ENCODE measurements around the gene SH3PXD2A.
A peak's percentile ranks its signal among the peaks of the same experiment; 100 is the strongest.

Gene SH3PXD2A

DNA sequence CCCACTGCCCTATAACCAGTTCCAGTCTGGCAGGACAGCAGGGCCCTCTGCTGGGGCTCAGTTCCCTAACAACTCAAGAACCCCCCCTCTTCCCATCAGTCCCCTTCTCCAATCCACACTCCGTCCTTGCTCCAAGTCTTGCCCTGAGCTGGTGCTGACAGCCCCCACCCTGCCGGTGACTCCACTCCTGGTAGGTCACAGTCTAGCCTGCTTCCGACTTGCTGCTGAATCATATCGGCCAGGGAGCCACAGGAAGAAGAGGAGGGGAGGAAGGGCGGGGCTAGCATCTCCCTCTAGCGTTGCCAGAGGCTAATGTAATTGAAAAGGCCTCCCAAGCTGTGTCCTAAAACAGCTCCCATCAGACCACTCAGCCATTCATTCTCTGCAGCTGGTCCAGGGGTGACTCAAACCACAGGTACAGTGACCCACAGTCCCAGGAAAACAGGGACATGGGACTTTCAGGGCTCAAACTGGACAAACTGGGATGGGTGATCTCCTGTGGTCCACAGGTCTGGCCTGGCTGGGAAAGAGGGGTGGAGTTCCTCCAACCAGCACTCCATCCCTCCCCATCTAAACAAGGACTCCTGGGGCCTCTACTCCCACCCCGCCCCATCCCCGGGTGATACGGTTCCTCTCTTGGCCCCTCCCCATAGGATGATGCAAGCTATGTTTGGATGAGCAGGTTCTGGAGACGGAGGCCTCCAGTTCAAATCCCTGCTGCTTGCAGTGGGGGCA lies 158.8 kb downstream of the SH3PXD2A start:
- DNase-seq, result peak; percentile 66

DNA sequence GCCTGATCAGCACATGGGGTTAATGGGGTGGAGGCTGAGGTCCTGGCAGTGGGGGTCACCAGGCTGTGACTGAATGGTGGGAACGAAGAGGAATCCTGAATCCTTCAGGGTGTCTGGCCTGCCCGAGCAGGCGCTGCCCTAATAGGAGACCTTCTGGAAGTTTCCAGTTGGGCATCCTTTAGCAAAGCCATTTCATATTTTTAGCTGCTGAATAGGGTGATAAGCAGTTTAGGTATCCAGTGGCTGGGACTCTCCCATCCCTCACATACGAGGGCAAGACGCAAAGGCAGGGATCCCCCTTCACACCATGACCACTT lies 159.3 kb downstream of the SH3PXD2A start:
- no peak for DNase-seq

DNA sequence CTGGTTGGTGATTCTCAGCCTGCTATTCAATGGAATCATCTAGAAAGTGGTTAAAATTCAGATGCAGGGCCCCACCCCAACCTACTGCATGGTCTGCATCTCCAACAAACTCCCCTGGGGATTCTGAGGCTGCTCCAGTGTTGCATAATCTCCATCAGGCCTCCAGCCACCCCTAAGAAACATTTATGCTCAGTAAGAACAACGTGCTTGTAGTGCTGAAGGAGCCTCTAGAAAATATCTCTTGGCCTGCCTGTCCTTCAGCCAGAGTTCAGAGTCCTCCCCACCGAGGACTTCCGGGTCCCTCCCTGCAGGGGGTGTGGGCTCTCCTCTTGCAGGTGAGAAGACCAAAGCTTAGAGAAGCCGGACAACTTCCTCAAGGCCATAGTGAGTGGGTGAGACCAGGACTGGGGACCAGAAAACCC lies 159.8 kb downstream of the SH3PXD2A start:
- DNase-seq, result no peak

DNA sequence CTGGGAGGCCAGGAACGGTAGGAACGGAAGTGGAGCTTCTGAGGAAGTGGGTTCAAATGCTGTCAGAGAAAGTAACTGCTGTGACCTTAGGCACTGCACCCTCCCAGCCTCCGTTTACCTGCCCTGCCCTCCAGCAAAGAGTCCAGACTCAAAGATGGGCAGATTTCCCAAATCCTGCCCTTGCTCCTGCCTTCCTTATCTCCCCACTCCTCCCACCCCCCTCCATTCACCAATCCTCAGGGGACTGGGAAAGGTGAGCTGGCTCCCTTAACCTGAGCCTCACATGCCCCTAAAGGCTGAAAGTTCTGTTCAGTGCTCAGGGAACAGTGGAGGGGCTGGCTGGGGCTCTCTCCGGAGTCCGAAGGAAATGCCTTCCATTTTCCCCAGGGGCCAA lies 161.6 kb downstream of the SH3PXD2A start:
- DNase-seq, result no peak

DNA sequence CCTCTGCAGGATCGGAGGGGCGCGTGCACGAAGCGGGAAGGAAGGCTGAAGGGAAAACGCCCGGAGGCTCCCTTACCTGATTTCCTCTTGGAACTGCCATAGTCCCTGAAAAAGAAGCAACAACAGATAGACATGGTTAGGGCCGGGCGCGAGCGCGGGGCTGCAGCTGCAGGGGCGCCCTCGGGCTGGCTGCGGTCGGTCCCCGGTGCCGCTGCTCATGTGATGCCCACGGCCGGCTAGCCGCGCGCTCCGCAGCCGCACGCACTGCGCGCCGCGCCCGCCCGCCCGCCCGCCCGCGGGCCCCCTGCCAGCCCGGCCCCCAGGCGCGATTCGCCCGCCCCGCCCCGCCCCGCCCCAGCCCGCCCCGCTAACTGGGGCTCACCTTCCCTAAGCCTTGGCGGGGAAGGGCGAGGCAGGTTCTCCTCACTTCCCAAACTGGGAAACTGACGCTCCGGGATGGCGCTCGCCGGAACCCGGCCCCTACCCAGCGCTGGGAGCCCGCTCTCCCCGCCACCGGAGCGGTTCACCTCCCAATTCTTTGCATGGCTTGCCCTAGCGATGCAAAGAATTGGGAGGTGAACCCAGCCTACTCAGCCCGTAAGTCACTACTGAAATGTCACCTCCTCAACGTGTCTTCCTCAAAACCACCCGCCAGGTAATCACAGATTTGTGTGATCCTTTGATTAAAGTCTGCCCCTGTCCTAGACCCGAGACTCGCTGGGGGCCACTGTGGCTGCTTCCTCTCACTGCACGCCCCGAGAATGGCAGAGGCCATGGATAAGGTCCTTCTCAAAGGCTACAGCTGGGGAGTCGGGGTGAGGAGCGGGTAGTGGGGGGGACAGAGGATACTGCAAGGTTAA lies 162.2 kb downstream of the SH3PXD2A start:
- no peak for DNase-seq

DNA sequence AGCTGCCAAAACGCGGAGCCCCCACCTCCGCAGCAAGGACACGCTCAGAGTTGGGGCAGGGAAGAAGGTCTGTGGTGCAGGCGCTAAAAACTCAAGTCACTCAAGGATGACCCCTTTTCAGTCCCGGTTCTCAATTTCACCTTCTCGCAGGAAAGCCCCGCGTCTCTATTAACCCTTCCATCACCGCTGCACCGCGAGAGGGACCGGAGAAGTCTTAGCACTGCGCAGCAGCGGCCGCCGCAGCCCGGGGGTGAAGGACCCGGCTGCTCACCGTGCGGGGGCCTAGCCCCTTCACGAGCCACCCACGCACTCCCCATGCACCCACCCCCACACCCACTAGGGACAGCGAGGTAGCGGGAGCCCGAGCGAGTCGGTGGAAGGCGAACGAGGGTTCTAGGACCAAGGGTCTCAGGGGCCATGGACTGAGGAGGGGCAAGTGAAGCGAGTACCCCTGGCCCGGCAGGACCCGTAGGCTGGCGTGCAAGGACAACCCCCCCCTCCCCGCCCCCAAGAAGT lies 162.9 kb downstream of the SH3PXD2A start:
- no peak for DNase-seq

DNA sequence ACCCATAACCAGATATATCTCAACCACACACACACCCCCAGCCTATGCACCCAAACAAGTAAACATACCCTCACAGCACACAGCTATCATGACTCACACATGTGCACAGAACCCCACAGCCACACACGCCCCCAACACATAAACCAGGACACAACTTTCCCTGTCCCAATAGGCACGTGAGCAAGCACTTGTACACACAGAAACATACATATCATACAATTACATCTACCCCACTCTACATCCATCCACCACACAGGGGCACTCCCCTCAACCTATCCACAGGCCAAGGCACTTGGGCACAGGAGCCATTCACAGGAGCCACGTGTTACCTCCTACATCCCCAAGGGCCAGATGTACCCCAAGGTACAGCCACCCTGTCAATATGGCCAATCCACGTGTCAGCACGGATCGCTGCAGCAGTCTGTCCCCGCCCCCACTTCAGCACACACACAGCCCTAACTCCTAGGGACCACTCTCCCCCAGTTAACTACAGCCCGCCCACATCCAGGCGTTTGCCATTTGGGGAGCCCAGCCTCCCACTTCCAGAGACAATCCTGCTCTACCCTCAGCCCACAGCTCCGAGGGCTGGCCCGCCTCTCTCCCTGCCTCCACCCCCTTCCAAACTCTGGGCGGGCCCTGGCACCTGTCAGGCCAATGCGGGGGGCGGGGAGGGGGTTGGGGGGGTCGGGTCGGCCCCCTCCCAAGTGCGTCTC lies 163.5 kb downstream of the SH3PXD2A start:
- no peak for DNase-seq

DNA sequence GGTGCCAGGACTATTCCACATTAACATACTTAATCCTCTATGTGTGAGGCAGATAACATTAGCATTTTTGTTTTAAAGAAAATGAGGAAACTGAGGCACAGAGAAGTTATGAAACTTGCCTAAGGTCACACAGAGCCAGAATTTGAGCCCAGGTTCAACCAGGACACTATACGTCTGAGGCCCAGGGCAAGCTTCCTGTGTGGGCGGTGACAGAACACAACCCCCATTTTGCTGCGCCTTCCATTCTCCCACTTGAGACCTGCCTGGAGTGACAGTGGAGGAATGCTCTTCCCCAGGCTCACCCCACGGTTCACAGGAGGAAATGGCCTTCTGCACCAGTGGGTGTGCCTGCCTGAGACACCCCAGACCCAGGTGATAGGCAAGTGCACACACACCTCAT lies 164.1 kb downstream of the SH3PXD2A start:
- DNase-seq, result no peak

DNA sequence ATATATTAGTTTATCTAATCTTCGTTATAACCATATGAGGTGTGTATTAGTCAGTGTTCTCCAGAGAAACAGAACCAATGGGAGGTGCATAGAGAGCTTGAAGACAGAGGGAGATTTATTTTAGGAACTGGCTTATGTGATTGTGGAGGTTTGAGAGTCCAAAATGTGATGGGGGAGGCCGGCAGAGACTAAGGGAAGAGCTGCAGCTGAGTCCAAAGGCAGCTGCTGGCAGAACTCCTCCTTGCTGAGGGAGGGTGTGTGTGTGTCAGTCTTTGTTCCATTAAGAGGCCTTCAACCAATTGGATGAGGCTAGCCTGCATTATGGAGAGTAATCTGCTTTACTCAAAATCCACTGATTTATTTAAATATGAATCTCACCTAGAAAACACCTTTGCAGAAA lies 165.1 kb downstream of the SH3PXD2A start:
- no peak for DNase-seq

DNA sequence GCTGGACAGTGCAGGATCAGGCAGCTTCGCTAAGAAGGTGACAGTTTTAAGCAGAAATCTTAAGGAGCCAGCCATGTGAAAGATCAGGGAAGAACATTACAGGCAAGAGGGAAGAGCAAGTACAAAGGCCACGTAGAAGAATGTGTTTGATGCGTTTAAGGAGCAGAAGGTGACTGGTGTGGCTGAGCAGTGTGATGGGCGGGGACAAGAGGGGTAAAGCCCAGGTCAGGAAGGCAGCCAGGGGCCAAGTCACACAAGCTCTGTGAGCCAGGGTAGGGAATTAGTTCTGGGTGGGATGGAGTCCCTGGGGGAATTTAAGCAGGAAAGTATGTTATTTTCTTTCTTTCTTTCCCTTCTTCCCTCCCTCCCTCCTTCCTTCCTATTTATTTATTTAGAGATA lies 166.9 kb downstream of the SH3PXD2A start:
- DNase-seq, result no peak

DNA sequence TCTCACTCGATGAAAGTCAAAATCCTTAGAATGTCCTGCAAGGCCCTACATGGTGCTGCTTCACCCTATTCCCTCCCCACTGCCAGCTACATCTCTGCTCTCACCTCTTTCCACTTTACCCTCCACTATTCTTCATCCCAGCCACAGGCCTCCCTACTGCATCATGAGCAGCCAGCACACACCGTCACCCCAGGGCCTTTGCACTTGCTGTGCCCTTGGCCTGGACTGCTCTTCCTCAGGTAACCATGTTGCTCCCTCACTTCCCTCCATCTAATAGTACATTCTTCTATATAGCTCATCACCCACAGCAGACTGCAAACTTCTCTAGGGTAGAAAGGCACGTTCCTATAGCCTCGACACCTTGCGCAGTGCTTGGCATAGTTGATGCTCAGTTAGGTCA lies 167.7 kb downstream of the SH3PXD2A start:
- DNase-seq, result no peak

DNA sequence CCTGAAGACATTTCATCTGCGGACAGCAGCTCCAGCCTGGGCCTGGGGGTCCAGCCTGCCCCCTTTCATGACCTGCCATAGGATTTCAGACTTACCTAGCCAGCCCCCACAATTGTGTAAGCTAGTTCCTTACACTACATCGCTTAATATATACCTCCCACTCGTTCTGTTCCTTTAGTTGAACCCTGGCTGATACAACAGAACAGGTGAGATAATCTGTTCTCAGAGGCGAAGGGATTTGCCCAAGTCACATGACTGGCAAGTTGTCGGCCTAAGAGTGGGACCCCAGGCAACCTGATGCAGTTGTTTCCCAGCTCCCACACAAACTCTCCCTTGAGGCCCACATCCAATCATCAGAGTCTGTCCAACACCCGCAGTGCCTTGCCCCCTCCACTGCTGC lies 168.2 kb downstream of the SH3PXD2A start:
- no peak for DNase-seq

DNA sequence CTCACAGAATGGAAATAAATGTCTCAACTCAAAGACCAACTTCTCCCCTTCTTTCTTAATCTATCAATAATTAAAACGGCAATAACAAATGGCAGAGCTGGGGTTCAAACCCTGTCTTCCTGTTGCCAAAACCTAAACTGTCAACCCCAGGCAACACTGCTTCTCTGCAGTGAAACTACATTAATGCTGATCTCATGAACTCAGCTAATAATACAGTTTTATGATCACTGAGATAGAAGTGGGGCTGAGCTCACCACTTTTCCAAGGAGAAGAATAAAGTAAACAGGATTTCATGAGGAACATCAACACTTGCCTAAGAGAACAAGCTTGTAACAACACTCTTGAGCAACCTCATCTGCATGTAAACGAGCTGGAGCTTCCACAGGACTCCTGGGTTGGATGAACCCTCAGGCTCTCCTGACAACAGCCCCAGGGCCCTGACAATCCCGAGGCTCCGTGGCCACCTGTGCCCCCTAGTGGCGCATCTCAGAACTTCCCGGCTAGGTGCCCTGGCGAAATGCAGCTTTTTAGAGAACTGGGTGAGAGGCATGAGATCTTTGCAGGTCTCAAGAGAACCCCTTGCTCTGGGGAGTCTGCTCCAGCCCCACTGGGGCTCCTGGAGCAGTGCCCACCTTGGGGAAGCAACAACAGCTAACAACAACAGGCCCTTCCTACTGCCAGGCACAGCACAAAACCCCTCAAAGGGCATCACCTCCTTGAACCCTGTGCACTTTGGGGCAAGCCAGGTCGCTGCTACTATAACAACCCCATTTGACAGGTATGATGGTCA lies 169.3 kb downstream of the SH3PXD2A start:
- peak; percentile 77 for DNase-seq

DNA sequence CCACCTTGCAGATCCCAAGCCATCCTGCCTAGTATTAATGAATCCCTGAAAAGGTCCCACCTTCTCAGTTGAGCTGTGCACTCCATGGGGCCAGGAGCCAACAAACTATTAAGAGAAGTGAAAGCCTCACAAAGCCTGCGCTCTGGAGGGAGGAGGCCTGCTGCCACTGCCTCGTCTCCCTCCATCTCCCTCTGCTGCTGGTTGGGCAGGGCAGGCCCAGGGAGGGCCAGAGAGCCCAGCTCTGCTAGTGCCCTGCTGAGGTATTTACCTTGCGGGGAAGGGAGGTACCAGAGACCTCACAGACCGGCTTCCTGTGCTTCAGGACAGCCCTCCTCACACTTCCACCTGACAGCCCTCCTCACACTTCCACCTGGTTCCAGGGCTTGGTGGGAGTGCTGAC lies 171.5 kb downstream of the SH3PXD2A start:
- DNase-seq, result no peak

DNA sequence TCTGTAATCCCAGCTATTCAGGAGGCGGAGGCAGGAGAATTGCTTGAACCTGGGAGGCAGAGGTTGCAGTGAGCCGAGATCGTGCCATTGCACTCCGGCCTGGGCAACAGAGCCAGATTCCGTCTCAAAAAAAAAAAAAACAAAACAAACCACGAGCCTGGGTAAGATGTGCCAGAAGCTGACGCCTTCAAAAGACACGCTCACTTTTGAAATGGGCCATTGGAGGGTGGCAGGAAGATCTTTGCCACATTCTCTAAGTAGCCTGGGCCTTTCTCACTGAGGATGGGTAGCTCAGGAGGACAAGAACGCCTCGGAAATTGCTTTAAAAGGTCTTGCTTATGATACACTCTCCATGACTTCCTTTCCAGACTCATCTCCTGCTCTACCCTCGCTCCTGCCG lies 172.7 kb downstream of the SH3PXD2A start:
- no peak for DNase-seq

DNA sequence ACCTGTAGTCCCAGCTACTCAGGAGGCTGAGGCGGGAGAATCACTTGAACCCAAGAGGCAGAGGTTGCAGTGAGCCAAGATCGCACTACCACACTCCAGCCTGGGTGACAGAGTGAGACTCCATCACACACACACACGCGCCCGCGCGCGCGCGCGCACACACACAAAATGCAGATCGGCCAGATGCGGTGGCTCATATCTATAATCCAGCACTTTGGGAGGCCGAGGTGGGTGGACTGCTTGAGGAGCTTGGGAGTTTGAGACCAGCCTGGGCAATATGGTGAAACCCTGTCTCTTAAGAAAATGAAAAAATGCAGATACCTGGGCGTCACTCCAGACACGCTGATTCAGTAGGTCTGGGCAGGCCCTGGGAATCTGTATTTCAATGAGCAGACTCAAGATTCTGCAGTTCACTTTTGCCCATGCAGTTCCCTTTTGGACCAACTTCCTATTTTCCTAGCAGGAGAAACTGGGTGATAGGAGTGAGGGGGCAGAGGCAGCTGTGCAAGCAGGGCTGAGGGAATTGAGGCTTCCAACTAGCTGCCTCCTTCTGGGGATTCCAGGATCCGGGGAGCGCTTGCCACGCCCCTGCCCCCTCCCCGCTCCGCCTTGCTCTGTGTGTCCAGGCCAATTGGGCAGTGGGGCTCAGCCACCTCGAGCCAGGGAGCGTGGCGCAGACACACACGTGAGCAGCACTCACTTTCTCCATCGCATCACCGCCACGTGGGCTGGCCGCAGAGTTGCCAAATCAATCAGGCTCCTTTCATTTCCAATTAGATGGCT lies 173.6 kb downstream of the SH3PXD2A start:
- no peak for DNase-seq

DNA sequence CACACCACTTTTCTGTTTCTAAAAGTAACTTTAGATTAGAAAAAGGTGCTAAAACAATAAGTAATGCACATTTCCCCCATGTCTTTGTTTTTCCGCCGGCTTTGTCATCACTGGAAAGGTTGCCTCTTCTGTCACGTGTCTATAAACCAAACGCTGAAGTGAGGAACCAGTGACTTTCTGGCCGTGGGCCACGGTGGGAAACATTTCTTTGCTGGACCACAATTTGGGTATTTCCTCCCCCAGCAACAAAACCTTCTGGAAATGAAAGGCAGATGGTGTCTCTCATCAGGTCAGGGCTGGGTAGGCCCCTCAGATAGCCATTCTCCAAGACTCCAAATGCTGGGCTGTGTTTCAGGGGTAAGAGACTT lies 174.5 kb downstream of the SH3PXD2A start:
- DNase-seq, result no peak

DNA sequence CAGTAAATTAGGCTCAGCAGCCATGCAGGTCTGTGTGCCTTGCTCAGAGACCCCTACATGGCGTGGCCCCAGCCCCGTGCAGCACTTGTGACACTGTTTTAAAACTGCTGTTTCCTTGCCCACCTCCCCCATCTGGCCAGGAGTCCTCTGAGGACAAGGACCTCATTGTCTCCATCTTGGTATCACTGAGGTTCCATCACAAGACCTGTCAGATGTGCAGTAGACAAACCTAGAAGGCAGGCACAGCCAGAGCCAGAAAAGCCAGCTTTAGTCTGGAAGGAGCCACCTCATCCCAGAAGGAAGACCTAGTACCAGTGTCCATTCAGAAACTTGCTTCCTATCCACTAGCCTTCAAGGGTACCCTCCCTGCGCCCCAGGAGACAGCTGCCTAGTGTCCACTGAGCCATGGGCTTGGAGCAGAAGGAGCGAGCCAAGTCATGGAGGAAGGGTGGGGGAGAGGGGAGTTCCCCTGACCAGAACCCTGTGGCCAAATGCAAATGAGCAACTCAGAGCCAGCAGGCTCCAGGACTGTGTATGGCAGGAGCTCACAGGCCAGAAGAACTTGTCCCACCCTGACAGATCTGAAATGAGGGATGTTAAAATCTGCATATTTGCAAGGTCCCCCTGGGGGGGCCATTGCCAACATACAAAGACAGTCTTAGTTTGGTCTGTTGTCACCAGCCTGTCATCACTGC lies 176.1 kb downstream of the SH3PXD2A start:
- DNase-seq, result no peak

DNA sequence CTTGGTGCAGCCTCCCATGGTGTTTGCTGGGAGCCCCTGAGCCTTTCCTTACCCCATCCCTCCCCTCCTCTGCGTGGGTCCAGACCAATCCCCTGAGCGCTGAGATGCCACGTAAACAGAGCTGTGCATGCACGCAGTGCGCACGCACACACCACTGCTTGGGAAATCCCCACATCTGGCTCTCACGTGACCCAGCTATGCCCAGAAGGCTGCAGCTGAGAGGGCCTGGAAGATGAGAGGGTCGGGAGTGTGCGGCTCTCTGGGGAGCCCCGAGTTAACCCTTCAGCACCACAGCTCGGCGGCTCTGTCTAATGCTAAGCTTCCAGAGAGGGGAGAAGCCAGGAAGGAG lies 177.2 kb downstream of the SH3PXD2A start:
- peak; percentile 75 for DNase-seq

DNA sequence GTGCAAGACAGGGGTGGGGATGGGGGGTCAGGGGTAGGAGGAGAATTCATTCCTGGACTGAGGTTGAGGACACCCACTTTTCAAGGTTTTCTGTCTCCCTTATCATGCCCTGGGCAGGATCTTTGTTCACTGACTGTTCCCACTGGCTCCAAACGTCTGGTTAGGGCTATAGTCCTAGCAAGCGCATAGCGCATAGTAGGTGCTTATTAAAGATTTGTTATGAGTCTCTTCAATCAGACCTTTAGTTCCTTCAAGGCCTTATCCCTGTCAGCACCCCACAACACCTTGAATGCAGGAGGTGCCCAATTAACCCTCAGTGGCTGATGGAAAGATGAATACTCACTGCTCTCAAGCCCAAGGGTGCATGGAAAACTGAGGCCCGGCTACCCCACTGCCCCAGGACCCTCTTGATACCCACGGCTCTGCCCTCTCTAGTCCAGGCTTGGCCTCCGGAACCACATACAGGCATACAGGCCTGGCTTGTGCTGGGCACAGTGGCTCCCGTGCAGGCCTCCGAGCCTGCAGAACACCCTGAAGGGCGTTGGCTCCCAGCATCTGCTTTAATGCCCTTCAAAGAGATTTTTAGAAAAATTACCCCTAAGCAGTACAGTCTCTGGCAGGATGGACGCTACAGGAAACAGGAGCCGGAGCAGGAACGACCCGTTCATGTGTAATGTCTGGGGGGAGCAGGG lies 177.7 kb downstream of the SH3PXD2A start:
- no peak for DNase-seq

DNA sequence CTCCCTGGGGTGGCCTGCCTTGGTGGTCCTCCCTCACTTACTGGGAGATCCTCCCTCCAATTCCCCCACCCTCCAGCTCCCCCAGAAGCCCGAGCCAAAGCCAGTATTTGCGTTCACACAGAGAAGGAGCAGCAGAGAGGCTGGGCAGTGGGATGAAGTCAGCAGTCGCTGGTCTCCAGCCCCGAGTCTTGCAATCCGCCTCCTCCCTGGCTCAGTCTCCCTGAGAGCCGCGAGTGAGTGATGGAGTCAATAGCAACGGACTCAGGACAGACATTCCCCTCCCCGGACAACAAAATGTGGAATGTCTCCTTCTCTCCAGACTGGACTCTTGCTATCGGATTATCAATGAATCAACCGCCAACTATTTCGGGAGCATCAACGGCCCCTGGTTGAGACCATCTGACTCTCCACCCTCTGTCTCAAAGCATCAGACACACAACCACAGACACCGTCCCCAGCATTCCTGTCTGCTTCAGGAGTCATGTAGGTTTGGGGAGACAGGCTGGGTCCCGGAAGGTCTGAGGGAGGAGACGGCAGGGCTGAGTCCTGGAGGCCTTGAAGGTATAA lies 178.4 kb downstream of the SH3PXD2A start:
- no peak for DNase-seq
